Mucosa of descending colon (tissue), 3 donors: Measurements from ENCODE around the gene FRMD4A. TPM values are rescaled to one million over a fixed set of nuclear protein-coding genes. Genes with fewer than 3 reads are reported as not detected.

Experiments
- ATAC-seq: fragments of 200-7000 bp; cut with Tn5 transposase; one replicate; pipeline ENCODE4 v1.9.1; 2020; ENCODE audit warnings: mild to moderate bottlenecking, moderate library complexity
- DNase-seq, 3 donors: peaks; one replicate each; pipeline ENCODE4 v3.0.0-alpha.2; 2020
- H3K36me3 ChIP-seq: fragments of 200-600 bp; one replicate; pipeline ENCODE4 v1.8.0; 2021; ENCODE audit warnings: low read depth, mild to moderate bottlenecking
- H3K4me1 ChIP-seq: fragments of 200-600 bp; one replicate; pipeline ENCODE4 v1.8.0; 2021; ENCODE audit warnings: low read depth, mild to moderate bottlenecking
- H3K4me3 ChIP-seq: fragments of 200-600 bp; one replicate; pipeline ENCODE4 v1.8.0; 2021; ENCODE audit warnings: mild to moderate bottlenecking
- H3K9me3 ChIP-seq: fragments of 200-600 bp; one replicate; pipeline ENCODE4 v1.8.0; 2021; ENCODE audit warnings: mild to moderate bottlenecking
- intact Hi-C, 2 donors: fragments of 100-400 bp; cut with DNase I in 1 of 2; cut with micrococcal nuclease in 1 of 2; formaldehyde crosslinking; loops; one replicate each; pipeline versions ENCODE4 v1.11.0 to v1.11.1; 2022; cut with DNase I, micrococcal nuclease
- total RNA-seq, 3 donors: library from RNA; stranded (reverse); fragmentation: NEBNext Ultra II Directional in 2 of 3; extraction: Animal tissue kit (Norgen Biotek cat#: 25700) in 2 of 3; gene quantifications; one replicate each; pipeline versions ENCODE4 v1.2.1 to v1.2.4, GENCODE V29; 2021 to 2023
- TF ChIP-seq, protein P1 (sequence below): fragments of 200-600 bp; IDR thresholded peaks from one replicate; pipeline ENCODE4 v1.8.0; 2022; ENCODE audit warnings: antibody characterized with exemption, mild to moderate bottlenecking
- donor health status: DM: no; HTN: no; CAD: no; lungs with moderate emphysema.
- donor health status: DM: no; HTN: no; CAD: no.
- donor health status: DM: no; HTN: yes; CAD: no.

The FRMD4A gene
- total RNA-seq, 3 donors from 2014 or later: 9.8 to 40.6 (median 17.2) TPM

DNA sequence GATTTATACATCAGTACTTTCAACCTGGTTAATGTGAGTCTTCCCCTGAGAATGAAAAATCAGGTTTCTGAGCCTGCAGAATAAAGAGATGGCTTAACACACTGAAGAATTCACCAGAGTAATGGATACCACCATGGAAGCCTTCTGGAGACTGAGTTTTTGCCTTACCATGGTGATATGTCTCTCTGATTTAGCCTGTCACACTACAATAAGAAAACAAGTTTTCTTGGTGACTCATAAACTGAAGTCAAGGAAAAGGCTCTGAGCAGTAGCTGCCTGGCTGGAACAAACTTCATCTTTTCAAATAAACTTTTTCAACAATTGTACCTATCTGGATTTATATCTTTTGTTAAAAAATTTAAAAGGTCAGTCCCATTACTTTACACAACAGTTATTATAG is 515.0 kb downstream of the FRMD4A start:
- TF ChIP-seq, protein P1, sequence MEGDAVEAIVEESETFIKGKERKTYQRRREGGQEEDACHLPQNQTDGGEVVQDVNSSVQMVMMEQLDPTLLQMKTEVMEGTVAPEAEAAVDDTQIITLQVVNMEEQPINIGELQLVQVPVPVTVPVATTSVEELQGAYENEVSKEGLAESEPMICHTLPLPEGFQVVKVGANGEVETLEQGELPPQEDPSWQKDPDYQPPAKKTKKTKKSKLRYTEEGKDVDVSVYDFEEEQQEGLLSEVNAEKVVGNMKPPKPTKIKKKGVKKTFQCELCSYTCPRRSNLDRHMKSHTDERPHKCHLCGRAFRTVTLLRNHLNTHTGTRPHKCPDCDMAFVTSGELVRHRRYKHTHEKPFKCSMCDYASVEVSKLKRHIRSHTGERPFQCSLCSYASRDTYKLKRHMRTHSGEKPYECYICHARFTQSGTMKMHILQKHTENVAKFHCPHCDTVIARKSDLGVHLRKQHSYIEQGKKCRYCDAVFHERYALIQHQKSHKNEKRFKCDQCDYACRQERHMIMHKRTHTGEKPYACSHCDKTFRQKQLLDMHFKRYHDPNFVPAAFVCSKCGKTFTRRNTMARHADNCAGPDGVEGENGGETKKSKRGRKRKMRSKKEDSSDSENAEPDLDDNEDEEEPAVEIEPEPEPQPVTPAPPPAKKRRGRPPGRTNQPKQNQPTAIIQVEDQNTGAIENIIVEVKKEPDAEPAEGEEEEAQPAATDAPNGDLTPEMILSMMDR: no peak
- no peaks in the 10 kb centered on the region for H3K36me3 ChIP-seq
- no peaks in the 10 kb centered on the region for H3K4me1 ChIP-seq
- no peaks in the 10 kb centered on the region for H3K9me3 ChIP-seq
- ATAC-seq (no peak), DNase-seq (no peak)
- H3K4me3 ChIP-seq: no peak overlapping the region
- intact Hi-C loops: no loop called here

DNA sequence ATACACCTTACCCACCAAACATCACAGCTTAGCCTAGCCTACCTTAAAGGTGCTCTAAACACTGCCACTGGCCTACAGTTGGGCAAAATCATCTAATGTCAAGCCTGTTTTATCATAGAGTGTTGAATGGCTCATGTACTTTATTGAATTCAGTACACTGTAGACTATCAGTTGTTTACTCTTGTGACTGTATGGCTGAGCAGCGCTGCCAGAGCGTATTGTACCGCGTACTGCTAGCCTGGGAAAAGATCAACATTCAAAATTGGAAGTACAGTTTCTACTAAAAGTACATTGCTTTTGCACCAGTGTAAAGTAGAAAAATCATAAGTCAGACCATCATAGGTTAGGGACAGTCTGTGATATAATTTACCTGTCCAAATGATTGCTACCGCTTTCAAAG is 517.2 kb downstream of the FRMD4A start:
- TF ChIP-seq, protein P1: no peak
- intact Hi-C loops: no loop called here

DNA sequence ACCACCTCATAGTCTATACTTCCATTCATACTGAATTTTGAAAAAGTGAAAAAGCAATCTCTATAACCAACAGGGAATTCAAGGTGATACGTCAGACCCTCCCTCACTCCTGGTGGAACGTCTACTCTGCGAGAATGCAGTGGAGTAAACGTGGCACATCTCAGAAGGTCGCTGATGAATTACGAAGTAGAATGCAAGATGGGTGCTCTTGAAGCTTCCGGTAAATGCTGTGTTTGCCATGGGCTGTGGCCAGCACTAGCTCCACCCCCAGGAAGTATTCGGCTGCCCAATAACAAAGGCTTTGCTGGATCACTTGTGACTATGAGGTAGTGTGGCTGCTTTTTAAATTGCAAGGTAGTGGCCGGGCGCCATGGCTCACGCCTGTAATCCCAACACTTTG is 517.9 kb downstream of the FRMD4A start:
- Histone ChIP-seq H3K9me3 (no peaks in the 10 kb centered on the region), H3K4me3 (no peak overlapping the region), H3K36me3 (no peaks in the 10 kb centered on the region), H3K4me1 (no peaks in the 10 kb centered on the region)
- DNase-seq (no peak), ATAC-seq (no peak)
- intact Hi-C loops: no loop called here
- TF ChIP-seq, protein P1: no peak

More for the DNA sequence above, 517.2 kb downstream of the FRMD4A start:
- Histone ChIP-seq H3K4me3 (no peak overlapping the region), H3K4me1 (no peaks in the 10 kb centered on the region), H3K36me3 (no peaks in the 10 kb centered on the region), H3K9me3 (no peaks in the 10 kb centered on the region)
- DNase-seq: no peak
- no peak for ATAC-seq

DNA sequence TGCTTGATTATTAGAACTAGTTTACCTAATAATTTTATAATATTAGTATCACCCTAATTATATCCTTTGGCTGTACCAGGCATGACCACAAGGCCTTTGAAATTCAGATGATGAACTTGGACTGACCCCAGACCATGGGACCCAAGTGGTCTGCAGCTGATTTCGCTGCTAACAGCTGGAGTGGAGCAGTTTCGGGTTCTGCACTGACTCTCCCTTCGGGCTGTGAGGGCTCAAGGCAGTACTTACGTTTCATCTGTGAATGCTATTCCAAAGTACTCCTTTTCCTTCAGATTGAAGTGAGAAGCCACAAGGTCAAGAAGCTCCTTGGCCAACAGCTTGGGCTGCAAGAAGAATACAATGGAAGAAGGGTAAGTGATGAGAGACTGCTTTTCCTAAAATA is 520.2 kb downstream of the FRMD4A start:
- H3K36me3 ChIP-seq: no peaks in the 10 kb centered on the region
- ATAC-seq: no peak
- no peaks in the 10 kb centered on the region for H3K9me3 ChIP-seq
- DNase-seq: no peak
- intact Hi-C loops: no loop called here
- TF ChIP-seq, protein P1: no peak
- no peaks in the 10 kb centered on the region for H3K4me1 ChIP-seq
- no peak overlapping the region for H3K4me3 ChIP-seq

DNA sequence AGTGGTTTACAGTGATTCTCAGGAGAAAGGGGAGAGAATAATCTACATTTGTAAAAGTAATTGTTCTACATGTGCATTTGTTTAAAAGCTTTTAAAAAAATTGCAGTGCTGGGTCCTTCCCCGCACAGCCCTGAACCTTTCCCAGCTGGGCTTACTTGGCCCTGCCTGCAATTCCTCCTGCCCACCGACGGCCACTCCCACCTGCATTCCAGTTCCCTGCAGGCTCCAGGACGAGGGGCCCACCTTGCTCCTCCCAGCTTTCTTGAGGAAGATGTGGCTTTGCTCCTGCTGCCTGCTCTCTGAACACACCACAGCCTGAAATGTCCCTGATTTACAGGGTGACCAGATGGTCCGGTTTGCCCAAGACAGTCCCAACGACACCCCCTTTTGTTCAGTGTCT is 521.3 kb downstream of the FRMD4A start:
- Histone ChIP-seq H3K4me1 (no peaks in the 10 kb centered on the region), H3K9me3 (no peaks in the 10 kb centered on the region), H3K4me3 (no peak overlapping the region), H3K36me3 (no peaks in the 10 kb centered on the region)
- intact Hi-C loops: no loop called here
- ATAC-seq (no peak), DNase-seq (no peak)
- TF ChIP-seq, protein P1: no peak
